HTR-8/SVneo (cell line): Measurements from ENCODE around the gene ZNF787.

Experiments used
- DNase-seq: peaks from one replicate; pipeline ENCODE4 v3.0.0; 2011; ENCODE audit warnings: low spot score, mixed read lengths; ENCODE audit not compliant: insufficient read length
- FAIRE-seq: peaks from 2 replicates; lab custom pipeline; 2011; peaks lifted over from hg19 to GRCh38; lab: Jason Lieb, UNC

The ZNF787 gene

GRCh38 chr19:56145698-56146097 is 24.6 kb upstream of the ZNF787 start:
- FAIRE-seq: no peak

GRCh38 chr19:56144831-56145230 is 23.7 kb upstream of the ZNF787 start:
- FAIRE-seq (no peak), DNase-seq (no peak)

More at GRCh38 chr19:56145698-56146097, 24.6 kb upstream of the ZNF787 start:
- no peak for DNase-seq

GRCh38 chr19:56144376-56144775 is 23.3 kb upstream of the ZNF787 start:
- DNase-seq: no peak
- FAIRE-seq: no peak

GRCh38 chr19:56142897-56143434 is 21.9 kb upstream of the ZNF787 start:
- no peak for DNase-seq
- FAIRE-seq: no peak

GRCh38 chr19:56142087-56142787 is 21.1 kb upstream of the ZNF787 start:
- DNase-seq: no peak
- FAIRE-seq: no peak

- no peak for DNase-seq
These were observed 20.4 kb upstream of the ZNF787 start for GRCh38 chr19:56141417-56141993.

GRCh38 chr19:56140583-56141416 is 19.7 kb upstream of the ZNF787 start, which contains the start of gene ZNF444:
TSS of gene ZNF444 (plus strand) at chr19:56141287. CDS start at chr19:56146912, 5,625 bp downstream.
- peak; percentile 98 for DNase-seq
- peak; percentile 97 for FAIRE-seq

More at GRCh38 chr19:56141417-56141993, 20.4 kb upstream of the ZNF787 start:
- FAIRE-seq: no peak

GRCh38 chr19:56139847-56140582 is 18.9 kb upstream of the ZNF787 start:
- DNase-seq: no peak
- FAIRE-seq: no peak

- DNase-seq (no peak), FAIRE-seq (no peak)
These were observed 17.0 kb upstream of the ZNF787 start for GRCh38 chr19:56138069-56138468.

GRCh38 chr19:56137405-56137804 is 16.3 kb upstream of the ZNF787 start:
- no peak for FAIRE-seq

GRCh38 chr19:56136362-56136761 is 15.3 kb upstream of the ZNF787 start:
- no peak for DNase-seq

More at GRCh38 chr19:56137405-56137804, 16.3 kb upstream of the ZNF787 start:
- DNase-seq: no peak

GRCh38 chr19:56134654-56134921 is 13.5 kb upstream of the ZNF787 start:
- no peak for DNase-seq
- no peak for FAIRE-seq

More at GRCh38 chr19:56136362-56136761, 15.3 kb upstream of the ZNF787 start:
- FAIRE-seq: no peak

- DNase-seq (no peak), FAIRE-seq (no peak)
These were observed 13.0 kb upstream of the ZNF787 start for GRCh38 chr19:56133858-56134653.

- DNase-seq (no peak), FAIRE-seq (no peak)
These were observed 11.3 kb upstream of the ZNF787 start for GRCh38 chr19:56132316-56132822.

GRCh38 chr19:56131651-56132050 is 10.6 kb upstream of the ZNF787 start:
- FAIRE-seq: no peak
- no peak for DNase-seq

GRCh38 chr19:56130006-56130405 is 8.9 kb upstream of the ZNF787 start:
- FAIRE-seq: no peak
- no peak for DNase-seq

- DNase-seq: no peak
- FAIRE-seq: no peak
These were observed 6.1 kb upstream of the ZNF787 start for GRCh38 chr19:56126983-56127780.

- DNase-seq: no peak
- FAIRE-seq: no peak
These were observed 4.9 kb upstream of the ZNF787 start for GRCh38 chr19:56125806-56126590.
